Smooth muscle cell of the brain vasculature (primary cell): ENCODE data around the gene SDK1.
"Not testable (repeated sequence)": the region's sequence is repeated elsewhere in the genome, so short reads cannot be mapped to it uniquely, and the experiment has no call there.

ENCODE experiments used
- DNase-seq: peaks from one replicate; pipeline ENCODE4 v3.0.0-alpha.2; 2012; ENCODE audit warnings: low read depth, low spot score

Gene SDK1

GRCh38 chr7:4070214-4070613 is 769.2 kb downstream of the SDK1 start:
- DNase-seq, result no peak

GRCh38 chr7:4071370-4072058 is 770.5 kb downstream of the SDK1 start:
- DNase-seq, result no peak

GRCh38 chr7:4072161-4072925 is 771.3 kb downstream of the SDK1 start:
- no peak for DNase-seq

- no peak for DNase-seq
Measured at GRCh38 chr7:4073052-4073451, 772.0 kb downstream of the SDK1 start.

- no peak for DNase-seq
Measured at GRCh38 chr7:4073750-4074149, 772.7 kb downstream of the SDK1 start.

- DNase-seq, result no peak
Measured at GRCh38 chr7:4074407-4074806, 773.4 kb downstream of the SDK1 start.

GRCh38 chr7:4074994-4075393 is 773.9 kb downstream of the SDK1 start:
- no peak for DNase-seq

GRCh38 chr7:4076701-4077294 is 775.7 kb downstream of the SDK1 start:
- no peak for DNase-seq

- no peak for DNase-seq
Measured at GRCh38 chr7:4077980-4078379, 776.9 kb downstream of the SDK1 start.

GRCh38 chr7:4078580-4078979 is 777.5 kb downstream of the SDK1 start:
- no peak for DNase-seq

- DNase-seq, result no peak
Measured at GRCh38 chr7:4079366-4079765, 778.3 kb downstream of the SDK1 start.

GRCh38 chr7:4079956-4080355 is 778.9 kb downstream of the SDK1 start:
- DNase-seq, result no peak

GRCh38 chr7:4080954-4081353 is 779.9 kb downstream of the SDK1 start:
- DNase-seq, result no peak

GRCh38 chr7:4083513-4083912 is 782.5 kb downstream of the SDK1 start:
- DNase-seq, result no peak

- no peak for DNase-seq
Measured at GRCh38 chr7:4084271-4084670, 783.2 kb downstream of the SDK1 start.

GRCh38 chr7:4085937-4086691 is 785.1 kb downstream of the SDK1 start:
- DNase-seq, result no peak

- no peak for DNase-seq
Measured at GRCh38 chr7:4086723-4087122, 785.7 kb downstream of the SDK1 start.

GRCh38 chr7:4091767-4092166 is 790.7 kb downstream of the SDK1 start:
- DNase-seq, result no peak

- DNase-seq, result no peak
Measured at GRCh38 chr7:4093035-4093434, 792.0 kb downstream of the SDK1 start.

GRCh38 chr7:4093483-4093882 is 792.4 kb downstream of the SDK1 start:
- no peak for DNase-seq

- not testable (repeated sequence) for DNase-seq
Measured at GRCh38 chr7:4094158-4094557, 793.1 kb downstream of the SDK1 start.

- DNase-seq, result no peak
Measured at GRCh38 chr7:4097001-4097609, 796.1 kb downstream of the SDK1 start.
